HG02571 (cell line): Measurements from ENCODE around the gene GBP6.
"Not testable (repeated sequence)": the region's sequence is repeated elsewhere in the genome, so short reads cannot be mapped to it uniquely, and the experiment has no call there.

Experiments
- ATAC-seq: cut with Tn5 transposase; IDR thresholded peaks from one replicate; pipeline ENCODE4 v1.9.1; 2021; ENCODE audit warnings: mild to moderate bottlenecking, moderate library complexity; ENCODE audit not compliant: unreplicated experiment

Gene GBP6, protein sequence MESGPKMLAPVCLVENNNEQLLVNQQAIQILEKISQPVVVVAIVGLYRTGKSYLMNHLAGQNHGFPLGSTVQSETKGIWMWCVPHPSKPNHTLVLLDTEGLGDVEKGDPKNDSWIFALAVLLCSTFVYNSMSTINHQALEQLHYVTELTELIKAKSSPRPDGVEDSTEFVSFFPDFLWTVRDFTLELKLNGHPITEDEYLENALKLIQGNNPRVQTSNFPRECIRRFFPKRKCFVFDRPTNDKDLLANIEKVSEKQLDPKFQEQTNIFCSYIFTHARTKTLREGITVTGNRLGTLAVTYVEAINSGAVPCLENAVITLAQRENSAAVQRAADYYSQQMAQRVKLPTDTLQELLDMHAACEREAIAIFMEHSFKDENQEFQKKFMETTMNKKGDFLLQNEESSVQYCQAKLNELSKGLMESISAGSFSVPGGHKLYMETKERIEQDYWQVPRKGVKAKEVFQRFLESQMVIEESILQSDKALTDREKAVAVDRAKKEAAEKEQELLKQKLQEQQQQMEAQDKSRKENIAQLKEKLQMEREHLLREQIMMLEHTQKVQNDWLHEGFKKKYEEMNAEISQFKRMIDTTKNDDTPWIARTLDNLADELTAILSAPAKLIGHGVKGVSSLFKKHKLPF

DNA sequence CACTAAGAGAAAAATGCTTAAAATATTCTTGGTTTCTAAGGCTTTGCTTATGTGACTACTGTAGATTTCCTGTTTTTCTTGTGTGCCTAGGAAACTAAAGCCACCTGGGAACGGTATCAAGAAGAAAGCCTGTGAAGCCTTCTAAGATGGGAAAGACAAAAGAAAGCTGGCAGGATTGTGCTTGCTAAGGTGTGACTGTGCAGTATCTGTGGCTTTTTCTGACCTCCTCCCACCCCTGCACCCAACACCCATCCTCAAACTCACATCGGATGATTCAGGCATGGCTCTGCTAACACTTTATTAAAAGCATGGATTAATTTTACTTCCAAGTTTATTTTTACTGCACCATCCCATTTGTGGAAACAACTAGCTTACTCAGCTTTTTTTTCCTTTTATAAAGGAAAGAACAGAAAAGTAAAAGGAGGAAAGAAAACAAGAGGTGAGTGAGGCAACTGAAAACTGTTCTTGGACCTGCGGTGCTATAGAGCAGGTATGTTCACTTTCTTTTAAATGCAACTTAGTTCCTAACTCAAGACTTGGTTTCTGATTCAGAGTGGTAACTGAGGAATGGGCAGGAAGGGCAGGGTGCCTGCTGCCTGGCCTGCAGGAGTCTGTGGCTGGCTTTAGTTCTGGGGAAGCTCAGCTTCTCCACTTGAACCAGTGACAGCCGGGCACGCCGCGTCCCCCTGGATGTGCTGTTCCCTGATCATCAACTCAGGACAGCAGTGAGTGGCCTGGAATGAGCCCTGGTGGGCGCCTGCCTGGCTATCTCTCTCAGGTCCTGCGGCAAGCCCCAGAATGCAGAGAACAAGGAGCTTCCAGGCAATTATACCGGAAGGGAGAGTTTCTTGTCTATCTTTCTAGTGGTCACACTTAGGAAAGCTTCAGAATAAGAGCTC lies at the start of gene GBP6:
Gene GBP6, plus strand, starts transcription at position 422 of the 899 bp plus-strand sequence. CDS start 4,493 bp downstream, outside the sequence.
- ATAC-seq, result no peak

DNA sequence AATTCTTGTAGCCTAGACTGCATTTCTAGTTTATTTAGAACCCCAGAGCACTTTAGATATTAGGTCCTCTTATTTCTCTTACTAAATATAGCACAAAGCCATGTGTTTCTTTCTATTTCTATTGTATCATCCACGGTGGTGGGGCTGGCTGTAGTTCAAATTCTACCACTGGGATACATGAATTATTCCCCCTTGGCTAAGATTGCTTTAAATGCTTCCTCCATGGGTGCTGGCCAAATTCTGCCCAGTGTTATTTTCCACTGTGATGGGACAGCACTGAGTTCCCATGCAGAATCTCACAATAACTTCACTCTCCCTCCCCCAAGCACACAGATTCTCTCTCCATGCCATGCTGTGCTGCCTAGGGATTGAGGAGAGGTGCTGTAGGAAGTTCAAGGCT lies 41.5 kb upstream of the GBP6 start:
- ATAC-seq, result no peak

DNA sequence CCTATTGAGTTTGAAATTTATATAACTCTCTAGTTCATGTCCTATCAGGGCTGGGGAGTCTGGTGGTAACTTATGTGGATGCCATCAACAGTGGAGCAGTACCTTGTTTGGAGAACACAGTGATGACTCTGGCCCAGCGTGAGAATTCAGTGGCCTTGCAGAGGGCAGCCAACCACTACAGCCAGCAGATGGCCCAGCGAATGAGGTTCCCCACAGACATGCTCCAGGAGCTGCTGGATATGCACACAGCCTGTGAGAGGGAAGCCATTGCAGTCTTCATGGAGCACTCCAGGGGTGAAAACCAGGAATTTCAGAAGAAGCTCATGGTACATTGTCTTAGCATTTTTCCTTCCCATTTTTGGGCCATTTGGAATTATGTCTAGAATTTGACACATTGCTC lies 32.0 kb upstream of the GBP6 start:
- ATAC-seq, result no peak

DNA sequence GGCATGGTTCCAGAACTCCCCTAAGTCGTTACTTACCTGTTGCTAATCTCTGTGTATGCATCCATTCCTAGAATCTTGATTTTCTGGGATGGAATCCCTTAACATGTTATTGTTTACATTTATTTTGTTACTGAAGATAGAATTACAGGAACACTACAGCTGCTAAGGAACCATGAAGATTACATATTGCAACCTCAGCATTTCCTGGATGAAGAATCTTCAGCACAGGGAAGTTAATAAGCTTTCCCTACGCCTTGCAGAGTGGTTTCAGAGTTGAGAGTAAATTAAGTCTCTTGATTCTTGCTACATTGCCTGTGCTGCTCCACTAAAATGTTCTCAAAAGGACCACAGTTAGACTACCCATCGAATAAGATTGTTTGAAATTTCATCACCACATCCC lies 31.4 kb upstream of the GBP6 start:
- ATAC-seq, result no peak

DNA sequence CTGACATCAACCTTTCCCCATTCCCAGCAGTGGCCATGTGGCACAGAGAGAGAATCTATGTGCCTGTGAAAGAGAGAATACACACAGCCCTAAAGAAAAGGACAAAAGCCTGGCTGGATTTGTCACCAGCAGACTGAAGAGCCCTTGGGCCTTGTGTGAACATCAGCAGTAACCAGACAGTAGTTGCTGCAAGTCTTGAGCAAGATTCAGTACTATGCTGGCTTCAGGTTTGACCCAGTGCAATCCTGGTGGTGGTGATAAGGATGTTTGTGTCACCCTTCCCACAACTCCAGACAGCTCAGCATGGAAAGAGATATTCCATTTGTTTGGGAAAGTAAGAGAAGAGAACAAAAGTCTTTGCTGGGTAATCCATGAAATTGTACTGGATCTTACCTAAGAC lies 28.4 kb upstream of the GBP6 start:
- no peak for ATAC-seq

DNA sequence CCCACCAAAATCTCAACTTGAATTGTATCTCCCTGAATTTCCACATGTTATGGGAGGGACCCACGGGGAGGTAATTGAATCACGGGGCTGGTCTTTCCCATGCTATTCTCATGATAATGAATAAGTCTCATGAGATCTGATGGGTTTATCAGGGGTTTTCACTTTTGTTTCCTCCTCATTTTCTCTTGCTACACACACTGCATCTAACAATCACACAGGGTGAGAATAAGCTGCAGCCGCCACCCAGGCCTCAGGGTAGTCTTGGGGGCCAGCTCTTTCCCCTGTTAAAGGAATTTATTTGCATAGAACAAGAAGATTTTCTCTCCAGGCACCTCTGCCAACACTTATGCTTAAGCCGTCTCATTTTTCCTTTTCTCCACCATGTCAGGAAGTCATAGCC lies 26.0 kb upstream of the GBP6 start:
- ATAC-seq, result no peak

DNA sequence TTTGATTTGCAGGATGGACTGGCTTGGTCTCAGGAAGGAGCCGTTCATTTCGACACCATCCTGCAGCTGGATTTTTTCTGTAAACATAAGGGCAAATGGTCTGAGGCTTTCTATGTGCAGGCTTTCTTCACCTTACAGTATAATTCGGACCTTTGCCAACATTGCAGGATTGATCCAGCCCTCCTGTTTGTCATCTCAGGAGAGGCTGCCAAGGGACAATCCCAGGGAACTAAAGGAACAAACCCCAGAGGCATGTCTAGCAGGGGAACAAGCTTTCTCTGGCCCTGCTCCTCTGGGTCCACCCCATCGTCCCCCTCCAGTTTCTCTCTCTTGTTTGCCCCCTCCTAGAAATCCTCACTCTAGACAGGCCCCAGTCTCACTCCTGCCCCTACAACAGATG lies 24.8 kb upstream of the GBP6 start:
- ATAC-seq, result no peak

DNA sequence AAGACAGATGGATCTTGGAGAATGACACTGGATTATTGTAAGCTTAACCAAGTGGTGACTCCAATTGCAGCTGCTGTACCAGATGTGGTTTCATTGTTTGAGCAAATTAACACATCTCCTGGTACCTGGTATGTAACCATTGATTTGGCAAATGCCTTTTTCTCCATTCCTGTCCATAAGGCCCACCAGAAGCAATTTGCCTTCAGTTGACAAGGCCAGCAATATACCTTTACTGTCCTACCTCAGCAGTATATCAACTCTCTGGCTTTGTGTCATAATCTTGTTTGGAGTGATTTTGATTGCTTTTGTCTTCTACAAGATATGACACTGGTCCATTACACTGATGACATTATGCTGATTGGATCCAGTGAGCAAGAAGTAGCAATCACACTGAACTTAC lies 18.4 kb upstream of the GBP6 start:
- not testable (repeated sequence) for ATAC-seq

DNA sequence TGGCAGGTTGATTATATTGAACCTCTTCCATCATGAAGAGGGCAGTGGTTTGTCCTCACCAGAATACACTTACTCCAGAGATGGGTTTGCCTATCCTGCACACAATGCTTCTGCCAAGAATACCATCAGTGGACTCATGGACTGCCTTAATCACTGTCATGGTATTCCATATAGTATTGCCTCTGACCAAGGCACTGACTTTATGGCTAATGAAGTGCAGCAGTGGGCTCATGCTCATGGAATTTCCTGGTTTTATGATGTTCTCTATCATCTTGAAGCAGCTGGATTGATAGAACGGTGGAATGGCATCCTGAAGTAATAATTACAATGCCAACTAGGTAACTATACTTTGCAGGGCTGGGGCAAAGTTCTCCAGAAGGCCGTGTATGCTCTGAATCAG lies 16.6 kb upstream of the GBP6 start:
- ATAC-seq, result no peak

DNA sequence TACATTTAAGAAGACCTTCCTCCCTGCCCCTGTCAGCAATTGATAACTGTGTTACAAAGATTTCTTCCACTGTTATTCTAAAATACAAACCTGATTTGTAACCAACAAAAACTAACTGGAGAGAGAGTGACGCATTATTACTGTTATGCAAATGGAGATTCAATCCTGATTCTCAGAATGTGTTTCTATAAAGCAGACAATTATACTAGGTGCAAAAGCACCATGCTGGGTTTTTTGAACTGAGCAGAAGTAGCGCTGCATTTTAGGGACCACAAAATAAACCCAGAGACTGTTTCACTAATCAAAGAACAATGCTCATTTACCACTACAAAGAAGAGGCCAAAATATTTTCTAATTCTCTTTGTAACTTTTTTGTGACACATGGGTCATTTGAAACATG lies 13.6 kb upstream of the GBP6 start:
- ATAC-seq, result no peak

DNA sequence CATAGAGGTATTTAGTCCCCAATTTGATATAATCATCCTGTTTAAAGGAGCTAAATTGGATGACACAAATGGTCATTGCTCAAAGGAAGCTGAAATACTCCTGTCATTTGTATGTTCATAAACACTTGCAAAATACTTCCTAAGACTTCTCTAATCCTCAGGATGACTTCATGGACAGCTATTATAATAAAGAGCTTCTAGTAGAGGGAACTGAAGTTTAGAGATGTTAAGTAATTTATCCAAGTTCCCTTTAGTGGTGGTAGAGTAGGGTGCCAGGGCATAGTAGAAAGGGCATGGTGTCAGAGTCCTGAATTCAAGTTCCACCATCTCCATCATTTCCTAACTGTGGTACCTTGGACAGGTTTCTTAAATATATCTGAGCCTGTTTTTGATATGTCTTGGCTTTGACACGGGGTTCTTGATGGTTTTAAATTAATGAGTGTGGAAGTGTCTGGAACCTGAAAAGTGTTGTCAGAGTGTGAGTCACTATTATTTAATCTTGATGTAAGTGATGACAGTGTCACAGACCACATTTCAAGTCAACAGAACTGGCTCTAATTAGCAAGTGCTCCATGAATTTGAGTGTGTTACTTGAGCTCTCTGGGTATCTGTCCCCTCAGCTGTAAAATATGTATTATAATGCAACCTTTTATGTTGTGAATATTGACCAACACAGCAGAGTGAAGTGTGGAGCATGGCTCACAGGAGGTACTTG lies 12.1 kb upstream of the GBP6 start:
- ATAC-seq, result no peak

DNA sequence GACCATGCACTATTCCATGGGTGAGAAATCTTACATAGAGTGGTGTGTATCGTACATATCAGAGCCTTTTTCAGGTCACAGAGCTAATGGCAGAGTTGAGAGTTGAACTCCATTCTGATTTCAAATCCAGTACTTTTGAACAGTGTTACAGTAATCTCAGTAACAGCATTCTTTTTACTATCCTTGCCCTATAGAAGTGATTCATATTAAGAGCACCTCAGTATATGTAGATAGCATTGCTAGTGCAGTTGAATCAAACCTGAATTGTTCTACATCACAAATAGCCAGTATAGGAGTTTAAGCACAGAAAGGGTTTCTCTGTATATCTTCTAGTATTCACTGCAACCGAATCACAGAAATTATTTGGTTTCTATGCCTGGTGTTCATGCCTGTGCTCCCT lies 11.4 kb upstream of the GBP6 start:
- ATAC-seq, result no peak

DNA sequence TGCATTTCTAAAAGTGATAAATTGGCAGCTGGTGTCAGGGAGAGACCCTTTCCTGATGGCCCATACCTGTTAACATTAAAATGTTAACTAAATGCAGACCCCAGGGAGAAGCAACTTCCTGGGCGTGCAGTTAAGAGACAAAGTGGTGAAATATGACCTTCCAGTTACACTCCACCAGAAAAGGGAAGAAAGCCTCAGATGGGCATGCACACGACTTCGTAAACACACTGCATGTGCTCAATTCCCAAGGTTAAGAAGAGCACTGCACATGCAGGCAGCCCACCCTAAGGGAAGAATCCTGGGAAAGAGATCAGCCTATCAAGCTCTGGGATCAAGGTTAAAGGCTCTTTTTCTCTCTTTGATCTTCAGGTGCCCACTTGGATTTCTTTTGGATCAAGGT lies 9.7 kb upstream of the GBP6 start:
- ATAC-seq, result no peak

DNA sequence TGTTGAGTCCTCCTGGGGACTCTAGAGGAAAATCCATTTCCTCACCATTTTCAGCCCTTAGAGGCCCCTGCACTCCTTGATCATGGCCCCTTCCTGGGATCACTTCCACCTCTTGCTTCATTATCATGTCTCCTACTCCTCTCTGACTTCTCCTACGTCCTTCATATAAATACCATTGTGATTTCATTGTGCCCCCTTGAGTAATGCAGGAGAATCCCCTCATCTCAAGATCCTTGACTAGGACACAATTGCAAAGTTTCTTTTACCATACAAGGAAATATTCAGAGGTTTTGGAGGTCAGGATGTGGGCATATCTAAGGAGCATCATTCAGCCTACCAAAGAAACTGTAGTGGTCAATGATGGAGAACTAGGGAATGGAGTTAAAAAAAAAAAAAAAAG lies 8.8 kb upstream of the GBP6 start:
- no peak for ATAC-seq

DNA sequence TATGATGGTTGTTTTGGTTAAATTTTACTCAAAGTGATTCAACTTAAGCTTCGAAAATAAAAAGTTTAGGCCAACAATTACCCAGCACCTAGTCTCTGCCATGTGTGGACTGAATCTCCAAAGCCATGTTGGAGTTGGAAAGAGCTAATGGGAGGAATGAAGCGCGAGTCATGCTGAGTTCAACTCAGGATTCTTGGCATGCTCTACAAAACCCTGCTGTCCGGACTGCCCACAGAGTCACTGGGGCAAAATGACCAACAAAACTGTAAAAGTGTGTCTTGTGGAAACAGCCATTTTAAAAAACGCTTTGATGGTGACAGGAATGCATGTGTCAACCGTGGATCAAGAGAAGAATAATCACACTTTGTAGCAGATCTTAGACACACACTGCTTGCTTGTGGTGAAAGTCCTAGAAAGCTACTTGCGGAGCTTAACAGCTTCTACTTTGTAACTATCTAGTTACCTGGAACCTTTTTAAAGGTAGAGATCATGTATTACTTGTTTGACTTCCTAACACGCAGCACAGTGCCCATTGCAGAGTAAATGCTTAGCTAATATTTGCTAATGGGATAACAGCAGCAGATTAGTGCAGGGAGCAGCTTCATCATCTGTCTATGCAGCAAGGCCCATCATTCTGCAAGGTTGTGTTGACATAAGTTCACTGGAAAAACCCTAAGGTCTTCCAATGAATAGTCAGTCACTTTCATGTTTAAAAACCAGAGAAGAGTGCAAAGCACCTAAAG lies 7.0 kb upstream of the GBP6 start:
- ATAC-seq, result no peak

DNA sequence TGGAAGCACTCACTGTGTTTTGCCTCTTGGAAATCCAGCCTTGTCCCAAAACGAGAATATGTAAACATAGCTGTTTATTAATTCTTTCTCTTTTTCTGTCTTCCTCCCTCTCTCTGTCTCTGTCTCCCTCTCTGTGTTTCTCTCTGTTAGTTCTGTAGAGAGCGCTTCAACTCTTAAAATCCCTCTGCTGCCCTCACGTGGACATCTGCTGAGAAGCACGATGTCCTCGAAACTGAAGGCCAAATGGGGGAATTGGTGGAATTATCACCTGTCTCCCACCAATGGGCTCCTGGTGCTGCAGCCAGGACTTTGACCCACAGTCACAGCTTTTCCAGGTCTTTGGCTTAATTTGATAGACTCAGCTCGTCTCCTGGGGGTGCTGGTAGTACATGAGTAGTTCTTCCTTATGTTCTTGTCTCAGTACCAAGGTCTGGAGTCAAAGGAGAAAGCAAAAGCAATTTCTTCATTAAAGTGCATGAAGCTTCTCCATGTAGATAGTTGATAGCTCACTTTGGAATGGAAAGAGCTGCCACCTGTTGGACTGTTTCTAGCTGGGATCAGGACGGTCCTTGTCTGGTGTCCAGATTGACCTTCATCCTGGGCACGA lies 5.5 kb upstream of the GBP6 start:
- peak; percentile 56 for ATAC-seq

DNA sequence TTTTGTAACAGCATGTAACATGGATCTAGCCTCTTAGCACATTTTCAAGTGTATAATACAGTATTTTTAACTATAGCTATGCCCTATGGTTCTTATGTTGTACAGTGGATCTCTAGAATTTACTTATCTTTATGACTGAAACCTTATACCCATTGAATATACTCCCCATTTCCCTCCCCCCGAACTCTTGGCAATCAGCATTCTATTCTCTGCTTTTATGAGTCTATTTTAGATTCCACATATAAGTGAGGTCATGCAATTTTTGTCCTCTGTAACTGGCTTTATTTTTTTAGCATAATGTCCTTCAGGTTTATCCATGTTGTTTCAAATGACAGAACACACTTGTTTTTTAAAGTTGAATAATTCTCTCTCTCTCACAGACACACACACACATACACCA lies 3.1 kb upstream of the GBP6 start:
- no peak for ATAC-seq

DNA sequence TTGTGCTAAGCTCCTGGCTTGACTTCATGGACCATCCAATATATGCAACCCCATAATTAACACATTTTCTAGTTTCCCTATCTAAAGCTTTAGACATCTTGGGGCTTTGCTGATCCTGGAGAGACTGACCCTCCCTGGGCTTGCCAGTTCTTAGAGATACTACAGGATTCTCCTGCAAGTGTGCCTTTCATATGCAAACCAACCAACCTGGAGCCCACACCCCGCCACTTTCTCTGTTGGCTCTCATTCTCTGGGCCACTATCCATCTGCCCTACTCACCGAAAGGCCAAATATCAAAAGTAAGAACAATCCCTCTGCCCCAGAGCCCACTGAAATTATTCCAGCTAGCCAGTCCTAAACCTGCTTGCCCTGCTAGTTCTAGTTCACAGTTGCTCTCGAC lies 2.2 kb upstream of the GBP6 start:
- ATAC-seq, result no peak

DNA sequence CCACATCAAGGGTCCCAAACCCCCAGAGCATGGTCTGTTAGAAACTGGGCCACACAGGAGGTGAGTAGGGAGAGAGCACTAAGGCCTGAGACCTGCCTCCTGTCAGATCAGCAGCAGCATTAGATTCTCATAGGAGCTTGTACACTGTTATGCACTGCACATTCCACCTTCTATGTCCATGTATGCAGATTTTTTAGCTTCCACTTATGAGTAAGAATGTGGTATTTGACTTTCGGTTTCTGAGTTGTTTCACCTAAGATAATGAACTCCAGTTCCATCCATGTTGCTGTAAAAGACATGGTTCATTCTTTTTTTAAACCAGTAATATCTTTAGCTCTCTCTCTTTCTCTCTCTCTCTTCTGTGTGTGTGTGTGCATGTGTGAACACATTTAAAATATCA lies 663 bp upstream of the GBP6 start:
- peak; percentile 85 for ATAC-seq
